Stimulated activated CD8-positive, alpha-beta memory T cell treated with anti-CD3 and anti-CD28 coated beads, Interleukin-7, amount 100 ng/mL, for 24 hours (primary cell): ENCODE measurements around the gene HAUS5.

Experiments used
- DNase-seq: peaks from one replicate; pipeline ENCODE4 v3.0.0-alpha.2; 2020; ENCODE audit warnings: low read depth

Gene HAUS5

DNA sequence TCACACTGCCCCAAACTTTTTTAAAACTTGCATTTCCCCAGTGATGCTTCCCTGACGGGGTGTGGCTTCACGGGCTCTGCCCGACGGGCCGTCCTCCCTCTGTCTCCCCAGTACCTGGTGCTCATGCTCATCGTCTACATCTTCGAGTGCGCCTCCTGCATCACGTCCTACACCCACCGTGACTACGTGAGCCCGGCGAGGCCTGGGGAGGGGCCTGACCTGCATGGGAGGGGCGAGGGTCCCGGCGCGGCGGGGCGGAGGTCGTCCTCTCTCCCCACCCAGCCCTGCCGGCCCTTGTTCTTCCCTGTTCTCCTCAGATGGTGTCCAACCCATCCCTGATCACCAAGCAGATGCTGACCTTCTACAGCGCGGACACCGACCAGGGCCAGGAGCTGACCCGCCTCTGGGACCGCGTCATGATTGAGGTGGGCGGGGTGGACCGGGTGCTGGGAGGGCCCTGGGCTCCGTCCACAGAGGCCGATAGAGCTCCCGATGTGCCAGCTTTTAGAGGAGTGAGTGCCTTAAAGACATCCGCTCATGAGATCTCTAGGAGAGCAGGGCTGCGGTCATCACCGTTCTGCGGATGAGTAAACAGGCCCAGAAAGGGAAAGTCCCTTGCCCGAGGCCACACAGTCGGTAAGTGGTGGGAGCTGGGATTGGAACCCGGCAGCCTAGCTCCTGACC lies 60.7 kb downstream of the HAUS5 start:
- no peak for DNase-seq
